C1 segment of cervical spinal cord (tissue), 14 donors: ENCODE measurements around the gene PDZK1IP1.
"Not testable (repeated sequence)": the region's sequence is repeated elsewhere in the genome, so short reads cannot be mapped to it uniquely, and the experiment has no call there.

ENCODE experiments used
- DNase-seq, 14 donors: peaks; one replicate each; lab custom pipeline; 2025; lab: John Stamatoyannopoulos, UW

Gene PDZK1IP1

GRCh38 chr1:47196622-47197021 is 6.8 kb upstream of the PDZK1IP1 start:
- DNase-seq = peak in 1 of 14 donors; percentile 63

DNA sequence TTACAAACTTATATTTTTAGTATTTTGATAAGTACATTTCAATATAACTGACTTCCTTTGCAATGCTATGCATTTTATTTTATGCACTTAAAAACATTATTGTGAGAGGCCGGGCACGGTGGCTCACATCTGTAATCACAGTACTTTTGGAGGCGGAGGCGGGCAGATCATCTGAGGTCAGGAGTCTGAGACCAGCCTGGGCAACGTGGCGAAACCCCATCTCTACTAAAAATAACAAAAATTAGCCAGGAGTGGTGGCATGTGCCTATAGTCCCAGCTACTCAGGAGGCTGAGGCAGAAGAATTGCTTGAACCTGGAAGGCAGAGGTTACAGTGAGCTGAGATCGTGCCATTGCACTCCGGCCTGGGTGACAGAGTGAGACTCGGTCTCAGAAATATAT is 6.1 kb upstream of the PDZK1IP1 start:
- not testable (repeated sequence) for DNase-seq

GRCh38 chr1:47194311-47194710 is 4.5 kb upstream of the PDZK1IP1 start:
- DNase-seq = no peak

DNA sequence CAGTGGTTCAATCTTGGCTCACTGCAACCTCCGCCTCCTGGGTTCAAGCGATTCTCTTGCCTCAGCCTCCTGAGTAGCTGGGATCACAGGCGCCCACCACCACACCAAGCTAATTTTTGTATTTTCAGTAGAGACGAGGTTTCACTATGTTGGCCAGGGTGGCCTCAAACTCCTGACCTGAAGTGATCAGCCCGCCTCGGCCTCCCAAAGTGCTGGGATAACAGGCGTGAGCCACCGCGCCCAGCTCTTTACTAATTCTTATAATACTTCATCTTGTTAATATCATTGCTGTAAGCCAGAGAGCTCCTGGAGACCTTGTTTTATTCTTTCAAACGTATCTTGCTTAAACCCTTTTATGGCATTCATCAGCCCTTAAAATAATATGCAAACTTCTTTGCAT is 3.7 kb upstream of the PDZK1IP1 start:
- not testable (repeated sequence) for DNase-seq

- DNase-seq = peak in 10 of 14 donors; percentile 6 to 59 (median 28)
These were observed 2.9 kb upstream of the PDZK1IP1 start for GRCh38 chr1:47192458-47193384.

DNA sequence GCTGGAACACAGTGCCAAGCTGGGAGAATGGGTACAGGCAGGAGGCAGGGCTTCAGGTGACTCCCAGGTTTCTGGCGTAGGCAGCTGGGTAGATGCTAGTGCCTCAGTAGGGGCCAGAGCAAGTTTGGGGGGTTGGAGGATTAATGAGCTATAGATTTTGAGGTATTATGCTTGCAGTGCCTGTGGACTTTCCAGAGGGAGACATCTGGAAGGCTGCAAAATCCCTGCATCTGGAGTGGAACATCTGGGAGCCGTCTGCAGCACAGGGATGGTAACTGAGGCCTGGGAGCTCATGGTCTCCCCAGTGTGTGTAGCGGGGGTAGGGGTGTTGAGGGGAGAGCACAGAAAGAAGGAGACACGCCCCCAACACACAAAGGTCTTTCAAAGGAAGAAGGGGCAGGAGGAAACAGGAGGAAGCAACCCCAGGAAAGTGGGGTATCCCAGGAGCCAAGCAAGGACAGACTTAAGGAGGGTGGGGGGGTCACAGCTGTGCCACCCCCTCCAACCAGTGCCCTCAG is 2.2 kb upstream of the PDZK1IP1 start:
- no peak for DNase-seq

GRCh38 chr1:47190857-47191256 is 1.0 kb upstream of the PDZK1IP1 start:
- no peak for DNase-seq

GRCh38 chr1:47190509-47190855 is 646 bp upstream of the PDZK1IP1 start:
- no peak for DNase-seq

GRCh38 chr1:47188791-47189785 is 748 bp downstream of the PDZK1IP1 start:
- no peak for DNase-seq

DNA sequence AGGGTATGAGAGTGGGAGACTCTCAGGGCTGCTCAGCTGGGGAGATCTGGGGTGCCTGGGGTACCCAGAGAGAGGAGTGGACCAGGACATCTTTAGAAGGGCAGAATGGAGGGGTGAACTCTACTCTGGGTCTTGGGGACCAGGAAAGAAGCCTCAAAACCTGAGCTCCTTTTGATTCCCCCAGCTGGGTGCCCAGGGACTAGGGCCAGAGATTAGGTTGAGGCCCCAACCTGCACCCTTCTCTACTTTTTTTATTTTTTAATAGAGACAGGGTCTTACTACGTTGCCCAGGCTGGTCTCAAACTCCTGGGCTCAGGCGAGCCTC is 1.9 kb downstream of the PDZK1IP1 start:
- DNase-seq = no peak

DNA sequence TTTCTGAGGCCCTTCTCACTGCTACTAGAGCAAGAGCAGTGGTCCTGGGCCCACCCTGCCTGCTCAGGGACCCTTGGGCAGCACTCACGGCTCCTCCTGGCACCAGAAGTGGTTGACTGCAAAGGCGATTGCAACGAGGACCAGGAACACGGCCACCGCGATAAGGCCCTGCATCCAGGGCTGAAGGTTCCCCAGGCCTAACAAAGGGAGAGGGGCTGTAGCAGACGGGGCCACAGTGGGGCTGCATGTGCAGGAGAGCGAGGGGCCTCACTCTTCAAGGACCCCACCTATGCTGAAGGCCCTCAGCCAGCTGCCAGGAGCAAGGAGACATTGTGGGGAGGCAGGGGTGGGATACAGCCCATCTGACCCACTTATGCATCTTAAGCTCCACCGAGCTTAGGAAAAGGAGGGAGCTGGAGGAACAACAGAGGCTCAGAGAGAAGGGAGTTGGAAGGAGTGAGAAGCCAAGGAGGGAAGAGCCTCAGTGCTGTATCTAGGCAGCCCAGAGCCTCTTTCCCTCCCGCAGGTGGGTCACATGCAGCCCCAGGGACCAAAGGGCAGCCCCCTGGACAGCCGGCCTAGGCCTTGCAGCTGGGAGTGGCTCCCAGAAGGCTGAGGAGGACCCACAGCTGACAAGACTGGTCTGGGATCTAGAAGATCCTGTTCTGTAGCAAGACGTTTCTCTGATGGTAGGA is 2.5 kb downstream of the PDZK1IP1 start:
- no peak for DNase-seq

- DNase-seq = no peak
These were observed 3.3 kb downstream of the PDZK1IP1 start for GRCh38 chr1:47186267-47187185.

DNA sequence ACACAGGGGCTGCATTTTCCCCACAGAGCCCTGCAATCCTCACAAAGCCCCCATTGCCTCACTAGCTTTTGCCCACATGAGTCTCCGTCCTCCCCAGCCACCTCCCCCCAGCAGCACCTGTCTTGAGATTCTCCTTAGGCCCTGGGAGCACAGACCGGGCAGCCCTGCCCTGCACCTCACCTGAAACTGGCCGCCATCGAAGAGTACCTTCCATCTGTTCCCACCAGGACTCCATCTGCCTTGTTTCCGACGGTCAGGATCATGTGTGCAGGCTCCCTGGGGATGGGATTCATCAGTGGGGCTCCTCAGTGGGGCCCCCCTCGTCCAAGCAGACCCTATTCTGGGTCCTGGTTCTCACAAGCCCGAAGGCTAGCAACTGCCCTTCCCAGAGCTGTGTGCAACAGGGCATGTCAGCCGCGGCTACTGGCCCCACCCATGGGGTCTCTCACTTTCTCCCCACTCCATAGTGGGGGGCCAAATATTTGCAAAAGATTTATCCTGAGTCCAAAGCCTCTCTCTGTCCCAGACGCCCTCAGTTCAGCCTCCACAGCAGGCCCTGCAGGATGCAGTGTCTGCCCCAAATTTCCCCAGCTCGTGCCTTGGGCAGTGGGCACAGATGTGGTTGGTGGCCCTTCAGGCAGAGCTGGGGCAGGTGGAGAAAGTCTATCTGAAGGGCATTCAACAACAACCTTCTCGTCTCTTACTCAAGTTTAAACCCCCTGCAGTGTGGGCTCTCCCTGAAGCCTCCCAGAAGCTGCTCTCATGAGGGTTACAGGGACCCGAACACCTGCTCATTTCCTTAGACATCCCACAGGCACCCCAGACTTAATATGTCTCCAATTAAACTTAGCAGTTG is 4.8 kb downstream of the PDZK1IP1 start:
- no peak for DNase-seq

DNA sequence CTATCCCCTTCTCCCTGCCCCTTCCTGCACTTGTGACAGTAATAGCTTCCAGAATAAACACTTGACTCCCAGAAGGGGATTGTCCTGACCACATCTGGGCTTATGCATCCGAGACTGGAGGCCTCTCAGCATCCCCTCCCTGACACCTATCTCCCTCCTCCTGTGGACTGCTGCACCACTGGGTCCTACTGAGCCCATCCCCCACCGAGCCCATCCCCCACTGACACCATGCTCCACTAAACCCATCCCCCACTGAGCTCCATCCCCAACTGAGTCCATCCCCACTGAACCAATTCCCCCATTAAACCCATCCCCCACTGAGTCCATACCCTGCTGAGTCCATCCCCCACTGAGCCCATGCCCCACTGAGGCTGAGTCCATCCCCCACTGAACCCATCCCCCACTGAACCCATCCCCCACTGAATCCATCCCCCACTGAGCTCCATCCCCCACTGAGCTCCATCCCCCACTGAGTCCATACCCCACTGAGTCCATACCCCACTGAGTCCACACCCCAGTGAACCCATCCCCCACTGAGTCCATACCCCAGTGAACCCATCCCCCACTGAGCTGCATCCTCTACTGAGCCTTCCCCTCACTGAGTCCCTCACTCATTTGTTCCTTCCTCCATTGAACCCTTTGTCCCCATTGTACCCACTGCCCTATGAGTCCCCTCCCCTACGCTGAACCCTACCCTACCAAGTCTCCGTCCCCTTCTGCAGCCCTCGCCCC is 5.6 kb downstream of the PDZK1IP1 start:
- no peak for DNase-seq

DNA sequence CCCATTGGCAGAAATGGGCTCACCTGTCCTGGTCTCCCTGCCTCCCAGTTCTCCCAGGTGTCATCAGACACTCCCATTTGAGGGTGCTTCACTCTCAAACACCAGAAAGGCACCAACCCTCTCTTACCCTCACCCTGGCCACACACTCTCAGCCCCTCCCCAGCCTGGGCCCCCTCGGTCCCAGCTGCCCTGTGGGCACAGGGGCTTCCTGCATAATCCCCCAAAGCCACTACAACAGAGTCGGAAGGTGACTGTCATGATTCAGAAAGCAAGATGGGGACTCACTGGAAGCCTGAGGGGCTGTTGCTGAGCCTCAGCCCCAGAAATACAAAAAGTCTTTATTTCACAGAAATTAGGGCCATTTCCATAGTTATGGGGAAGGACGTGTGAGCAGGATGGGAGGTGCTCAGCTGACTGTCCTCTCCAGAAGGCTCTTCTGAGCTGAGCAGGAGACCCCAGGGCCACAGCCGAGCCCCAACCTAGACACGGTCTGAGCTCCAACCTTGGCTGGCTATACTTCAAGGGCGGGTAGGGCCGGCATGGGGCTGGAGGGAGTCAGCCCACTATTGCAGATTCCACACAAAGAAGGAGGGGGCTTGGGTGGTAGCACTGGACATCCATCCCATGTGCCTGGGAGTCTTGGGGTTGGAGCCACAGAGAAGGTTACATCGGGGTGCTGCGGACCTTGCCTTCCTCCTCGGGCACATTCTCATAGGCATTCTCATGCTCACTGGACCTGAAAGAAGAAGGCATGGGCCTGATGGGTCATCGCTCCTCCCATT is 6.3 kb downstream of the PDZK1IP1 start:
- no peak for DNase-seq

GRCh38 chr1:47182676-47183235 is 7.1 kb downstream of the PDZK1IP1 start:
- peak in 1 of 14 donors; percentile 13 for DNase-seq

- DNase-seq = no peak
These were observed 7.7 kb downstream of the PDZK1IP1 start for GRCh38 chr1:47181955-47182675.
